VCaP (cell line): ENCODE results near the gene SMARCC2.

Experiments
- H3K27ac ChIP-seq: fragments of 450-650 bp; 2 replicates; pipeline ENCODE4 v1.5.1; 2017
- TF ChIP-seq, protein P1 (sequence below): fragments of 450-650 bp; conservative IDR thresholded peaks from 2 replicates; pipeline ENCODE4 v1.5.1; 2017; ENCODE audit warnings: mild to moderate bottlenecking, moderate library complexity

SMARCC2 gene

DNA sequence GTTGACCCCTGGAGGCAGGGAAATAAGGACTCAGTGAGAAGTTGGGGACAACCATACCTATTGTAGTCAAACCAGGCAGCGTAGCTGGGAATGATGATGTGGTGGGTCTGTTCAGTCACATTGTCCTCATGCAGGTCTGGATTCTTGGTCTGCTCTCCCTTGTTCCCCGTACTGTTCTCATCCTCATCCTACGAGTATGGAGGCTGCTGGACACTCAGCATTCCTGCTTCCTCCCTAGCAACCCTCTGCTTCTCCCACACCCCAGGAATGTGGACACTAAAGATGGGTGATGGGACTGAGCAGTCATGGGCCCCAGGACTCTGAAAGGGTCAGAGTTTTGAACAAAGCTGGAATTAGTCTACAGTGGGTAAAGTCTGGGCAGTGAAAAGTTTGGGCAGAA is 10.9 kb downstream of the SMARCC2 start:
- TF ChIP-seq, protein P1, sequence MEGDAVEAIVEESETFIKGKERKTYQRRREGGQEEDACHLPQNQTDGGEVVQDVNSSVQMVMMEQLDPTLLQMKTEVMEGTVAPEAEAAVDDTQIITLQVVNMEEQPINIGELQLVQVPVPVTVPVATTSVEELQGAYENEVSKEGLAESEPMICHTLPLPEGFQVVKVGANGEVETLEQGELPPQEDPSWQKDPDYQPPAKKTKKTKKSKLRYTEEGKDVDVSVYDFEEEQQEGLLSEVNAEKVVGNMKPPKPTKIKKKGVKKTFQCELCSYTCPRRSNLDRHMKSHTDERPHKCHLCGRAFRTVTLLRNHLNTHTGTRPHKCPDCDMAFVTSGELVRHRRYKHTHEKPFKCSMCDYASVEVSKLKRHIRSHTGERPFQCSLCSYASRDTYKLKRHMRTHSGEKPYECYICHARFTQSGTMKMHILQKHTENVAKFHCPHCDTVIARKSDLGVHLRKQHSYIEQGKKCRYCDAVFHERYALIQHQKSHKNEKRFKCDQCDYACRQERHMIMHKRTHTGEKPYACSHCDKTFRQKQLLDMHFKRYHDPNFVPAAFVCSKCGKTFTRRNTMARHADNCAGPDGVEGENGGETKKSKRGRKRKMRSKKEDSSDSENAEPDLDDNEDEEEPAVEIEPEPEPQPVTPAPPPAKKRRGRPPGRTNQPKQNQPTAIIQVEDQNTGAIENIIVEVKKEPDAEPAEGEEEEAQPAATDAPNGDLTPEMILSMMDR: no peak
- H3K27ac ChIP-seq: no peak overlapping the region

DNA sequence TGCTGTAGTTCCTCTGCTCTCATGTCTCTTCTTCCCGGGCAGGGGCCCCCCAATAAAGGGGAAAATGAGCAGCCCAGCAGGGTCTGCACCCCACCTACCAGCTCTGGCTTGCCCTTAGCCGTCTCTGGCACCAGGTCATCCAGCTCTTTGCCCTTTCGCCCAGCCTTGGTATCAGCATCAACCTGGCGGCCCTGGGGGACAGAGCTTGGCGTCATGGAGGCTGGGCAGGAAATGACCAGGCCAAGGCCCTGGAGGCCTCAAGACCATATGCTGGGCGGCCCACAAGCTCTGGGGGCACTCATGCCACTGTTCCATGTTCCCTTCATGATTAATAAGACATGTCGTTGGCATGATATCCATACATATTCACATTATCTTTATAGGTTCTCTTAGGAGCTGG is 16.4 kb downstream of the SMARCC2 start:
- no peak overlapping the region for H3K27ac ChIP-seq

DNA sequence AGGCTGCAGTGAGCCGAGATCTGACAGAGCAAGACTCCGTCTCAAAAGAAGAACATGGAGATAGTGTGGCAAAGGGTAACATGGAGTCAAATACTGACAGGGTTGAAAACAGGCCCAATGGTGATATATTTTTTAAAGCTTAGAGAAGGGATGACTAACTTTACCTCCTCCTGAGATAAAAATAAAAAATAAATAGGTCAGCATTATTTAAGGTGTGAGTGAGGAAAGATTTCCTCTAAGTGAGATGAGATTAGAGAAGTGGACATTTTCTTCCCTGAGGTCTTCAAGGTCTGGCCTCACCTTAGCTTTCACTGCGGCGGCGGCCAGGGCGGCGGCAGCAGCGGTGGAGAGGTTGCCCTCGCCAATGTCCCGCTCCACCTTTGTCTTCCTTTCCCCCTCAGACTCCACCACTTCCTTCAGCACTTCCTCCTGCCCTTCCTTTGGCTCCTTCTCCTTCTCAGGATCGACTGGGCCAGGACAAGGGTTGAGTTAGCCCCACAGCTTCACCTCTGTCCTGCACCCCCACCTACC is 20.0 kb downstream of the SMARCC2 start:
- H3K27ac ChIP-seq: no peak overlapping the region
- TF ChIP-seq, protein P1: no peak

More for the DNA sequence above, 16.4 kb downstream of the SMARCC2 start:
- TF ChIP-seq, protein P1: no peak

DNA sequence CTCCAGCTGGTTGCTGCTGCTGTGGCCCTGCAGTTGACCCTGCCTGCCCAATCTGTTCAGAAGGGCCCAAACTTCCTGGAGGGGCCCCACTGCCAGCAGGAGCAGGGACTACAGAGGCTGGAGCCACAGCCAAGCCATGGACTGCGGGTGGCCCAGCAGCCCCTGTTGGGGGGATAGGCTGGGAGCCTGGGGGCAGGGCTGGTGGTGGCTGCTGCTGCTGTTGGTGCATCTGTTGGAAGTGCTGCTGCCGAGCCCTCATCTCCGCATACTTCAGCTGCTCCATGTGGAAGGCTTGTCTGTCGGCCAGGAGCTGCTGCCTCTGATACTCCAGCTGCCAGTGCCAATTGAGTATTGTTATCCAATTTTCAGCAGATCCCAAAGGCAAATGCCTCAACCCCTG is 23.9 kb downstream of the SMARCC2 start:
- no peak overlapping the region for H3K27ac ChIP-seq
- TF ChIP-seq, protein P1: no peak

DNA sequence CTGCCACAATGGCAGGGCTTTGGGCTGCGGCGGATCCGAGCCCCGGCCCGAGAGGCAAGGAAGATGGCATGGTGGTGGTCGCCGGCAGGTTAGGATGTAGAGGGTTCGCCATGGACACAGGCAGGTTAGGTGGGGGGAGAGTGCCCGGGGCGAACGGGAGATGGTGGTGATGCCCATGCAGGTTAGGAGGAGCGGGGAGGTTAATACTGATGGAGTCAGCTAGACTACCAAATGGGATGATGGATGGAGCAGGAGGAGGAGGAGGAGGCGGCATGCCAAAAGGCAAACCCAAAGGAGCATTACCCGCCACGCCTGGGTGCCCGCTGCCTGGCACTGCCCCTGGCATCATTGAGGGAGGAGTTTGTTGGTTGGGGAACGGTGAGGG is 24.9 kb downstream of the SMARCC2 start:
- H3K27ac ChIP-seq: no peak overlapping the region
- TF ChIP-seq, protein P1: no peak

DNA sequence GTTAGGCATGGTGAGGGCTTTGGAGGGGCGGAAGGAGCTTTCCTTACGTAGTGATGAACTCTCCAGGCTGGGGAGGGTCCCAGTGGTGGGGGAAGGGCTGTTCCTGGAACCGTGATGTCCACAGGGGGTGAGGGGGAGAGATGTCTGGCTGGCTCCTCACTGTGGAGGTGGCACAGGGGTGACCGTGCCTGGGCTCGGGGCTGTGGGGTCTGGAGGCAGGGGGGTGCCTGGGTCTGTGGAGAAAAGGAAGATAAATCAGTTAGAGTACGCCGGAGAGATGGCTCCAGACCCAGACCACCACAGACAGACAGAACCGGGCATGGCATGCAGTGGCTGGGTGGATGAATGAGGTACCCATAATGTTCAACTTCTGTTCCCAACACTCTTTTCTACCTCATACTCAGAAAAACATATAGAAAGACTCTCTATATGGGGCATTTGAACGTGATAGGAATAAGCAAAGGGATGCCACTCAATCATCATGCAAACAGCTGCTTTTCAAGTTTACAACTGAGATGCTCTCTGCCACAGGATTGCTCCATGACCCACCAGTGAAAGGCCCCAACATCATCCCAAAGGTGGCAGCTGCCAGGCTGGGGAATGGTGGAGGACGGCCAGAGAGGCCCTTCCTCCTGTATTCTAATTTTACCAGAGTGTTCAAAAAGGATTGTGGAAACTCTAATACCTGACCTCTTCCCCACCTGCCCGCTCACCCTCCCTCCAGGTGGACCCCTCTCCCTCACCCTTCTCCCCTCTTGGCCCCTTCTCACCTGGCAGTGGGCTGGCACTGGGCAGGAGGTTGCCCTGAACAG is 25.5 kb downstream of the SMARCC2 start:
- no peak overlapping the region for H3K27ac ChIP-seq
- TF ChIP-seq, protein P1: no peak

DNA sequence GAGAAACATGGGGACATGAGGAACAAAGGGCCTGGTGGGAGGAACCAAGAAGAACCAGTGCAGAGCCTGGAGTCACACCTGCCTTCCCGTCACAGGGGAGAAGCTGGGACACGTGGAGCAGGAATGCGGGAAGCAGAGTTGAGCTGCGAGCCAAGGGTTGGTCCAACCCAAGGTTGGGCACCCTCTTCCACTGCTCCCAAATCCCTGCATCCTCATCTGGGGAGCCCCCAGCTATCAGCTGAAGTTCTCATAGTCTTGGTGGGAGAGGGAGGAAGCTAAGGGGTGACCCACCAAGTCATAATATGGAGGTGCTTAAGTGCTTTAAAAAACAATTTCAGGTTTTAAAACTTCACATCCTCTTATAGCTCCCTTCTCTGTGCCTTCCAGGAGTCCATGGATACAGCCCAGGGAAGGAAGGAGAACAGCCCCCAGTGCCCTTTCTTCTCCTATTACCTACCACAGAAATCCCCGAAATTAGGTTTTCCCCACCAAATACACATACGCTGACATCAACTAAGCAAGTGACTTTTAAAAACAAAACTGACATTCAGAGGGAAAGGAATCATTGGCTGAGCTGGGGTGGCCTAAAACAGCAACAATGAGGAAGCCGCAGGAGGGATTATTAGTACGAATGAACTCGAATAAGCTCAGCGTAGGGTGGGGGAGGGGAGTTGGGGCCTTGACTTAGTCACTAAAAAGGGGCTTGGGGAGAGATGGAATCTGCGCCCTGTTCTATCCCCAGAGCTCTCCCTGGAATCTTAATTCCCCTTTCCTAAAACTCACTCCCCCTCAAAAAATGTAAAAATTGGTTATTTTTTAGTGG is 26.6 kb downstream of the SMARCC2 start:
- no peak overlapping the region for H3K27ac ChIP-seq
- TF ChIP-seq, protein P1: no peak
